ENCODE results near the gene CORO1C. TPM values are rescaled to one million over a fixed set of nuclear protein-coding genes. Genes with fewer than 3 reads are reported as not detected.
A peak's percentile ranks its signal among the peaks of the same experiment; 100 is the strongest.

Gene CORO1C
- total RNA-seq, 1 donor from 2014 or later: 81.5 TPM

- H3K4me3 Mint-ChIP-seq (ENCODE audit: low read depth): no peak overlapping the region
- H3K4me1 Mint-ChIP-seq (ENCODE audit: low read depth): peaks cover 9% of the 10 kb centered on the region
- intact Hi-C loops (cut with micrococcal nuclease): no loop called here
- no peak for DNase-seq (ENCODE audit: low spot score)
- H3K9me3 Mint-ChIP-seq: no peaks in the 10 kb centered on the region
- H3K27ac Mint-ChIP-seq: no peak overlapping the region
- no peaks in the 10 kb centered on the region for H3K27me3 Mint-ChIP-seq (ENCODE audit: low read depth)
- H3K36me3 Mint-ChIP-seq (ENCODE audit: low read depth): peaks cover 3% of the 10 kb centered on the region
Measured at GRCh38 chr12:108713471-108713870, 17.8 kb downstream of the CORO1C start.

GRCh38 chr12:108712925-108713203 lies 18.5 kb downstream of the CORO1C start:
- Mint-ChIP-seq H3K27ac (no peak overlapping the region), H3K36me3 (ENCODE audit: low read depth) (peaks cover 3% of the 10 kb centered on the region), H3K4me1 (ENCODE audit: low read depth) (peaks cover 9% of the 10 kb centered on the region), H3K9me3 (no peaks in the 10 kb centered on the region), H3K4me3 (ENCODE audit: low read depth) (no peak overlapping the region), H3K27me3 (ENCODE audit: low read depth) (no peaks in the 10 kb centered on the region)
- intact Hi-C loops (cut with micrococcal nuclease): no loop called here
- DNase-seq (ENCODE audit: low spot score): no peak

- no peak for DNase-seq (ENCODE audit: low spot score)
- Mint-ChIP-seq H3K27ac (no peak overlapping the region), H3K27me3 (ENCODE audit: low read depth) (no peaks in the 10 kb centered on the region), H3K9me3 (no peaks in the 10 kb centered on the region), H3K4me1 (ENCODE audit: low read depth) (peaks cover 9% of the 10 kb centered on the region), H3K36me3 (ENCODE audit: low read depth) (peaks cover 2% of the 10 kb centered on the region), H3K4me3 (ENCODE audit: low read depth) (no peak overlapping the region)
- intact Hi-C loops (cut with micrococcal nuclease): no loop called here
Measured at GRCh38 chr12:108712165-108712924, 19.0 kb downstream of the CORO1C start.

GRCh38 chr12:108711489-108712164 lies 19.7 kb downstream of the CORO1C start:
- H3K27me3 Mint-ChIP-seq (ENCODE audit: low read depth): no peaks in the 10 kb centered on the region
- H3K36me3 Mint-ChIP-seq (ENCODE audit: low read depth): no peaks in the 10 kb centered on the region
- DNase-seq (ENCODE audit: low spot score): no peak
- intact Hi-C loops (cut with micrococcal nuclease): no loop called here
- no peak overlapping the region for H3K4me3 Mint-ChIP-seq (ENCODE audit: low read depth)
- H3K4me1 Mint-ChIP-seq (ENCODE audit: low read depth): peaks cover 9% of the 10 kb centered on the region
- no peak overlapping the region for H3K27ac Mint-ChIP-seq
- H3K9me3 Mint-ChIP-seq: no peaks in the 10 kb centered on the region

- Mint-ChIP-seq H3K36me3 (ENCODE audit: low read depth) (peaks cover 3% of the 10 kb centered on the region), H3K27me3 (ENCODE audit: low read depth) (no peaks in the 10 kb centered on the region), H3K27ac (no peak overlapping the region), H3K9me3 (no peaks in the 10 kb centered on the region), H3K4me1 (ENCODE audit: low read depth) (peaks cover 9% of the 10 kb centered on the region), H3K4me3 (ENCODE audit: low read depth) (no peak overlapping the region)
- no peak for DNase-seq (ENCODE audit: low spot score)
- intact Hi-C loops (cut with micrococcal nuclease): no loop called here
Measured at GRCh38 chr12:108709697-108710096, 21.6 kb downstream of the CORO1C start.

GRCh38 chr12:108704527-108704926 lies 26.8 kb downstream of the CORO1C start:
- Mint-ChIP-seq H3K27me3 (ENCODE audit: low read depth) (no peaks in the 10 kb centered on the region), H3K4me3 (ENCODE audit: low read depth) (no peak overlapping the region), H3K36me3 (ENCODE audit: low read depth) (peaks cover 21% of the 10 kb centered on the region), H3K4me1 (ENCODE audit: low read depth) (peaks cover 19% of the 10 kb centered on the region), H3K27ac (no peak overlapping the region), H3K9me3 (no peaks in the 10 kb centered on the region)
- no peak for DNase-seq (ENCODE audit: low spot score)
- intact Hi-C loops (cut with micrococcal nuclease): no loop called here

- H3K27me3 Mint-ChIP-seq (ENCODE audit: low read depth): no peaks in the 10 kb centered on the region
- intact Hi-C loops (cut with micrococcal nuclease): no loop called here
- H3K9me3 Mint-ChIP-seq: no peaks in the 10 kb centered on the region
- no peak overlapping the region for H3K4me3 Mint-ChIP-seq (ENCODE audit: low read depth)
- DNase-seq (ENCODE audit: low spot score): no peak
- H3K36me3 Mint-ChIP-seq (ENCODE audit: low read depth): peaks cover 36% of the 10 kb centered on the region
- peaks cover 20% of the 10 kb centered on the region for H3K4me1 Mint-ChIP-seq (ENCODE audit: low read depth)
- no peak overlapping the region for H3K27ac Mint-ChIP-seq
Measured at GRCh38 chr12:108702595-108703320, 28.6 kb downstream of the CORO1C start.

GRCh38 chr12:108701779-108702441 lies 29.4 kb downstream of the CORO1C start:
- DNase-seq (ENCODE audit: low spot score): no peak
- H3K4me3 Mint-ChIP-seq (ENCODE audit: low read depth): no peak overlapping the region

GRCh38 chr12:108700833-108701541 lies 30.3 kb downstream of the CORO1C start:
- intact Hi-C loops (cut with micrococcal nuclease): no loop called here
- no peaks in the 10 kb centered on the region for H3K27me3 Mint-ChIP-seq (ENCODE audit: low read depth)
- no peak overlapping the region for H3K27ac Mint-ChIP-seq
- peaks cover 41% of the 10 kb centered on the region for H3K36me3 Mint-ChIP-seq (ENCODE audit: low read depth)
- no peak for DNase-seq (ENCODE audit: low spot score)
- H3K4me3 Mint-ChIP-seq (ENCODE audit: low read depth): no peak overlapping the region
- H3K4me1 Mint-ChIP-seq (ENCODE audit: low read depth): peaks cover 34% of the 10 kb centered on the region
- no peaks in the 10 kb centered on the region for H3K9me3 Mint-ChIP-seq

More at GRCh38 chr12:108701779-108702441, 29.4 kb downstream of the CORO1C start:
- Mint-ChIP-seq H3K27me3 (ENCODE audit: low read depth) (no peaks in the 10 kb centered on the region), H3K27ac (peak overlapping the region; percentile 73), H3K9me3 (no peaks in the 10 kb centered on the region), H3K36me3 (ENCODE audit: low read depth) (peaks cover 40% of the 10 kb centered on the region), H3K4me1 (ENCODE audit: low read depth) (peaks cover 25% of the 10 kb centered on the region)
- intact Hi-C loops (cut with micrococcal nuclease): no loop called here

- intact Hi-C loops (cut with micrococcal nuclease): no loop called here
- Mint-ChIP-seq H3K4me3 (ENCODE audit: low read depth) (no peak overlapping the region), H3K27me3 (ENCODE audit: low read depth) (no peaks in the 10 kb centered on the region), H3K36me3 (ENCODE audit: low read depth) (peaks cover 46% of the 10 kb centered on the region), H3K4me1 (ENCODE audit: low read depth) (peaks cover 43% of the 10 kb centered on the region), H3K27ac (no peak overlapping the region), H3K9me3 (peaks cover 3% of the 10 kb centered on the region)
- no peak for DNase-seq (ENCODE audit: low spot score)
Measured at GRCh38 chr12:108699955-108700563, 31.3 kb downstream of the CORO1C start.

- Mint-ChIP-seq H3K4me1 (ENCODE audit: low read depth) (peaks cover 52% of the 10 kb centered on the region), H3K27ac (no peak overlapping the region), H3K27me3 (ENCODE audit: low read depth) (no peaks in the 10 kb centered on the region), H3K4me3 (ENCODE audit: low read depth) (no peak overlapping the region), H3K36me3 (ENCODE audit: low read depth) (peaks cover 52% of the 10 kb centered on the region), H3K9me3 (peaks cover 4% of the 10 kb centered on the region)
- intact Hi-C loops (cut with micrococcal nuclease): no loop called here
- DNase-seq (ENCODE audit: low spot score): no peak
Measured at GRCh38 chr12:108697905-108698304, 33.4 kb downstream of the CORO1C start.

- Mint-ChIP-seq H3K27ac (peak overlapping the region; percentile 80), H3K4me3 (ENCODE audit: low read depth) (no peak overlapping the region), H3K4me1 (ENCODE audit: low read depth) (peaks cover 50% of the 10 kb centered on the region), H3K9me3 (peaks cover 4% of the 10 kb centered on the region), H3K36me3 (ENCODE audit: low read depth) (peaks cover 52% of the 10 kb centered on the region), H3K27me3 (ENCODE audit: low read depth) (no peaks in the 10 kb centered on the region)
- DNase-seq (ENCODE audit: low spot score): no peak
- intact Hi-C loops (cut with micrococcal nuclease): loop anchor here (1.0 kb wide), 1 partner anchor 33 kb away; no protein-coding TSS in a partner anchor
Measured at GRCh38 chr12:108696996-108697290, 34.4 kb downstream of the CORO1C start.
